Transverse colon (tissue), 4 donors: Measurements from ENCODE around the gene CSH1. TPM values are rescaled to one million over a fixed set of nuclear protein-coding genes. Genes with fewer than 3 reads are reported as not detected.
"Not testable (repeated sequence)": the region's sequence is repeated elsewhere in the genome, so short reads cannot be mapped to it uniquely, and the experiment has no call there.

ENCODE experiments used
- DNase-seq: peaks from one replicate; pipeline ENCODE4 v3.0.0-alpha.2; 2019
- H3K27ac ChIP-seq, 4 donors: fragments of 200-600 bp; sonication (generic); 2 replicates each; pipeline ENCODE4 v1.5.1; 2016 to 2018; ENCODE audit warnings: inconsistent platforms in 4 of 4
- H3K27me3 ChIP-seq: fragments of 200-600 bp; sonication (generic); 2 replicates; pipeline ENCODE4 v1.5.1; 2017; ENCODE audit warnings: inconsistent platforms
- H3K36me3 ChIP-seq, 4 donors: fragments of 200-600 bp; sonication (generic); 2 replicates each; pipeline ENCODE4 v1.5.1; 2017 to 2019; ENCODE audit warnings: inconsistent platforms in 4 of 4
- H3K4me1 ChIP-seq, 4 donors: fragments of 200-600 bp; sonication (generic); 2 replicates each; pipeline ENCODE4 v1.5.1; 2017 to 2020; ENCODE audit warnings: inconsistent platforms in 4 of 4
- H3K4me3 ChIP-seq, 4 donors: fragments of 200-600 bp; sonication (generic); 1 replicate in 1 of 4; 2 replicates in 3 of 4; pipeline versions ENCODE4 v1.5.1 to v1.6.1; 2017 to 2019; ENCODE audit warnings: inconsistent platforms in 4 of 4
- H3K9me3 ChIP-seq, 2 donors: fragments of 200-600 bp; sonication (generic); 2 replicates each; pipeline ENCODE4 v1.5.1; 2017 to 2019; ENCODE audit warnings: inconsistent platforms in 2 of 2
- EP300 ChIP-seq: sonication (generic); formaldehyde crosslinking; IDR thresholded peaks from one replicate; pipeline ENCODE4 v1.6.1; 2017; ENCODE audit warnings: antibody characterized with exemption, low read depth
- POLR2A ChIP-seq: fragments of 450-650 bp; IDR thresholded peaks from one replicate; pipeline ENCODE4 v1.6.1; 2016; ENCODE audit warnings: antibody characterized with exemption, mild to moderate bottlenecking, moderate library complexity
- POLR2AphosphoS5 ChIP-seq, 3 donors: sonication (generic); formaldehyde crosslinking; IDR thresholded peaks; one replicate each; pipeline ENCODE4 v1.6.1; 2016; ENCODE audit warnings: antibody characterized with exemption in 3 of 3
- WGBS, 2 donors: methylation state at CpG; one replicate each; pipeline ENCODE4 v1.1.5; 2018; ENCODE audit warnings: low coverage in 1 of 2; 5-methylcytosine and 5-hydroxymethylcytosine counted together
- in situ Hi-C, 4 donors: fragments of 200-750 bp; cut with MboI; loops; one replicate each; pipeline versions ENCODE4 v1.15.0 to v1.15.1; 2017; ENCODE audit warnings: low sequenced_read_pairs in 3 of 4, low pct_ligation_motif_present in 1 of 4, low pct_unique_long_range_greater_than_20kb in 1 of 4
- intact Hi-C: fragments of 100-400 bp; cut with DNase I; formaldehyde crosslinking; loops from one replicate; pipeline ENCODE4 v1.15.1; 2023; ENCODE audit warnings: low total_unique reads
- total RNA-seq, 4 donors: library from RNA; depleted of rRNA; stranded (reverse); fragments of >200 nt; gene quantifications; one replicate each; pipeline ENCODE4 v1.1.0, GENCODE V29; 2016
- TF ChIP-seq, protein P1 (sequence below), 5 experiments: fragments of 200-600 bp in 3 of 5; fragments of 450-650 bp in 2 of 5; sonication (generic) in 3 of 5; IDR thresholded peaks; 1 replicate in 2 of 5; 2 replicates in 3 of 5; pipeline ENCODE4 v1.5.1; 2016 to 2017; ENCODE audit warnings: antibody characterized with exemption in 5 of 5, inconsistent platforms in 3 of 5, mild to moderate bottlenecking in 2 of 5, moderate library complexity in 1 of 5

Gene CSH1
- total RNA-seq: not detected

DNA sequence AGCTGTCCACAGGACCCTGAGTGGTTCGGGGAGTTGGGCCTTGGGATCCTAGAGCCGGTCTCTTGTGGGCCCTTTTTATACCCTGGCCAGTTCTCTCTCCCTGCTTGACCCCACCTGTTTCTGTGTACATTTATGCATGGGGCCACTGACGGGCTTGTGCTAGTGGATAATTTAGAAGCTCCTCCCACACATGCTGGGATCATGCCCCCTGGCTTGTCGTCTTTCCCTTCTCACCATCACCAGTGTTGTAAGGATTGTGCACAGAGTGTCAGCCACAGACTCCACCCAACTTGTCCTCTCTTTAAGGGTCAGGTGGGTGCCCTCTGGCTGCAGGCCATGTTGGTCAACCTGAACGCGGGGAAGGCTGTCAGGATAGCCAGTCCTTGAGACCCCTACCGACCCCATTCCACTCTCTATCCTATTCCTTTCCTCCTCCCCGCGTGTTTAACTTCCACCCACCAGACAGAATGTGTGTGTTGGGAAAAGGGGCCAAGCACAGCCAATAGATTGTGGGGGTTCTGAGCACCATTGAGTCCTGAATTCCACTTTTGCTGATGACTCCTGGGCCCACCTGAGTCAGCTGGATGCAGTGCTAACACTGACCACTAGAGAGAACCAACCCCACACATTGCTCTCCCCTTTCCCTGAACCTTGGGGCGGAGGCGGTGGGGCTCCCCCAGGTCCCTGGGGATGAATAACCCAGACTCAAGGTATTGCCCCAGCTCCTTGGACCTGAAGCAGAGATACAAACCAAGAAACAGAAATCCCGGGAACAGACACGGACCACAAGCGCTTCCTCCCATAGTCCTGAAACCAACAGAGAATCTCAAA, at the start of gene CSH1:
TSS of gene CSH1 (minus strand) at position 51 of the 831 bp plus-strand sequence. CDS start 63 bp downstream, outside the sequence.
- 91% methylated on average over 10 of the region's 14 CpGs; no CpG with 5 or more reads in 1 of the 2 donors for WGBS, 2 donors
- intact Hi-C loops, H3K36me3 ChIP-seq, DNase-seq, in situ Hi-C loops, H3K4me1 ChIP-seq, H3K27ac ChIP-seq, H3K4me3 ChIP-seq, H3K27me3 ChIP-seq, H3K9me3 ChIP-seq: not testable (repeated sequence)

DNA sequence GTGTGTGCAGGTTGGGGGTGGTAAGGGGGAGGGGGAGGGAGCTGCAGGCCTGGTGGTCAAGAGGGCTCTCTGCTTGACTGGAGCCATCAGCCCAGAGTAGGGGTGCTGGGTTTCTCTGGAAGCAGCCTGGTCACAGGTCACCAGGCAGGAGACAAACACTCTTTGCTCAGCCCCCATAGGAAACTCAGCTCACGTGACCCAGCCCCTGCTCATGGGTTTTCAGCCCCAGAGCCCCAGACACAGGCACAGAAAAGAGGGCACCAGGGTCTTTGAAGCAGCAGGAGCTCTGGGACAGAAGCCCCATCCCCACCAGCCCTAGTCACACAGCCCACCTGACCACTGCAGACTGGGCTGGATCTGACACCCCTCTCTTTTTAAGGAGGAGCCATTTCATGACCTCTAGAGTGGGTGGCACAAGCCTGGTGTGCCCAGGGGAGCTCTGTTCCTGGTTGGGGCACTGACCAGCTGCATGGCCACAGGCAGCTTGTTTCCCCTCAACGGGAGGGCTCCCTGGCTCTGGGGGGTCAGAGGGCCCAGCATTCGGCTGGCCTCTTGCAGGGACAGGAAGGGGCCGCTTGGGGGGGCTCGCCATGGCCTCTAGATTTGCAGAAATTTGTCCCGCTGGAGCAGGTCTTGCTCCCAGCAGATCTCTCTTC, 49.5 kb upstream of the CSH1 start:
- no peak overlapping the region for H3K27ac ChIP-seq
- peaks cover 0 to 8% (median 0%) of the 10 kb centered on the region in 4 donors for H3K4me1 ChIP-seq
- in situ Hi-C loops: no loop called here
- no peaks in the 10 kb centered on the region for H3K9me3 ChIP-seq
- TF ChIP-seq EP300: no peak
- TF ChIP-seq, protein P1, sequence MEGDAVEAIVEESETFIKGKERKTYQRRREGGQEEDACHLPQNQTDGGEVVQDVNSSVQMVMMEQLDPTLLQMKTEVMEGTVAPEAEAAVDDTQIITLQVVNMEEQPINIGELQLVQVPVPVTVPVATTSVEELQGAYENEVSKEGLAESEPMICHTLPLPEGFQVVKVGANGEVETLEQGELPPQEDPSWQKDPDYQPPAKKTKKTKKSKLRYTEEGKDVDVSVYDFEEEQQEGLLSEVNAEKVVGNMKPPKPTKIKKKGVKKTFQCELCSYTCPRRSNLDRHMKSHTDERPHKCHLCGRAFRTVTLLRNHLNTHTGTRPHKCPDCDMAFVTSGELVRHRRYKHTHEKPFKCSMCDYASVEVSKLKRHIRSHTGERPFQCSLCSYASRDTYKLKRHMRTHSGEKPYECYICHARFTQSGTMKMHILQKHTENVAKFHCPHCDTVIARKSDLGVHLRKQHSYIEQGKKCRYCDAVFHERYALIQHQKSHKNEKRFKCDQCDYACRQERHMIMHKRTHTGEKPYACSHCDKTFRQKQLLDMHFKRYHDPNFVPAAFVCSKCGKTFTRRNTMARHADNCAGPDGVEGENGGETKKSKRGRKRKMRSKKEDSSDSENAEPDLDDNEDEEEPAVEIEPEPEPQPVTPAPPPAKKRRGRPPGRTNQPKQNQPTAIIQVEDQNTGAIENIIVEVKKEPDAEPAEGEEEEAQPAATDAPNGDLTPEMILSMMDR (IDR thresholded peaks at IDR 0.05): no peak
- TF ChIP-seq POLR2AphosphoS5 (IDR thresholded peaks at IDR 0.05): no peak
- no peak for TF ChIP-seq POLR2A
- intact Hi-C loops: no loop called here
- no peaks in the 10 kb centered on the region for H3K36me3 ChIP-seq
- H3K4me3 ChIP-seq: no peak overlapping the region
- DNase-seq: no peak
- no peaks in the 10 kb centered on the region for H3K27me3 ChIP-seq
- WGBS, 2 donors: 71 to 100% methylated on average over 1 to 6 of the region's 6 CpGs

DNA sequence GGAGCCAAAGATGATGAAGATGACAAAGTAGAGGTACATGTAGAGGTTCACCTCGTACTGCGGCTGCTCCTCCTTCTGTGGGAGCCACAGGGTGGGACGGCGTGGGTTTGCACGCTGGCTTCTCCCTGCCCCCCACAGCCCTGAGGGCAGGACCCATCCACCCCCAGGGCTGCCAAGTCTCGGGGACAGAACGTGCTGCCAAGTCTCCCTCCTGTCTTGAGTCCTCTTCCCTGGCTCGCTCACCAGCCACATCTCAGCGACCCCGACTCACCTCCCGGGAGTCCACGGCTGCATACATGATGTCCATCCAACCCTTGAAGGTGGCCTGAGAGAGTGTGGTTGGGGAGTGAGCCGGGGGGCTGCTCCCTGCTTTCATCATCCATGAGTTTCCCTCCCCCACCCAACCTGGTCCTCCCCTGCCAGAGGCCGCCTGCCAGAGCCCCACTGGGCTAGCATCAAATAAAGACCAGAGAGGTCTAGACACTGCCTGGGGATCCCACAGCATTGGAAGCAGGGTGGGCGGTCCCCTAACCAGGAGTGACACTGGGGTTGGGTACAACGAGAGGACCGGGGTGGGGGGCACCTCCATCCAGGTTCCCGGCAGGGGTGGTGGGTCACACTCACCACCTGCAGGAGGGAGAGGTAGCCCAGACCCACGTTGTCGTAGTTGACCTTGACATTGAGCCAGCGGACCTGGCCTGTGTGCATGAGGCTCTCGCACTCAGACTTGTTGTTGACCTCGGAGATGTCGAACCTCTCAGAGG, 48.5 kb upstream of the CSH1 start:
- Histone ChIP-seq H3K27me3 (no peaks in the 10 kb centered on the region), H3K36me3 (no peaks in the 10 kb centered on the region), H3K9me3 (no peaks in the 10 kb centered on the region), H3K27ac (no peak overlapping the region), H3K4me3 (no peak overlapping the region), H3K4me1 (peaks cover 0 to 8% (median 0%) of the 10 kb centered on the region in 4 donors)
- WGBS, 2 donors: 80 to 84% methylated on average over 5 to 23 of the region's 24 CpGs
- in situ Hi-C loops: no loop called here
- intact Hi-C loops: no loop called here
- DNase-seq: no peak
- no peak for TF ChIP-seq EP300
- TF ChIP-seq POLR2AphosphoS5 (IDR thresholded peaks at IDR 0.05): no peak
- TF ChIP-seq POLR2A: no peak
- TF ChIP-seq, protein P1 (IDR thresholded peaks at IDR 0.05): no peak

DNA sequence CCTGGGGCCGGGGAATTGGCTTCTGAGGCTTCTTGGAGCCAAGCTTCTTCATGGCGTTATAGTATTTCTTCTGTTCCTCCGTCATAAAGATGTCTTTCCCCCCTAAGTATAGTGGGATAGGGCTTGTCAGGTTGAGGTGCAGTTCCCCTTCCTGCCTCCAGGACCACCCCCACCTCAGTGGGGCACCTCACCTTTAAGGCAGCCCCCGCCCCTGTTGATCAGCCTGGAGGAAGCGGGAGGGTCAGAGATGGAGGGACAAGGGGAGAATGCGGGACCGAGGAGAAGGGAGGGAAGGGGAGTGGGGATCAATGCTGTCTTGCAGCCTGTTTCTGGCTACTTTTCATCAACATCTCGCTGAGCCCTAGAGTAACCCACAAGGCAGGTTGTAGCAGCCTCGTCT, 47.4 kb upstream of the CSH1 start:
- DNase-seq: no peak
- TF ChIP-seq POLR2AphosphoS5 (IDR thresholded peaks at IDR 0.05): no peak
- no peak for TF ChIP-seq EP300
- TF ChIP-seq, protein P1 (IDR thresholded peaks at IDR 0.05): no peak
- no peak for TF ChIP-seq POLR2A
- WGBS, 2 donors: 81 to 90% methylated on average over 4 to 9 of the region's 9 CpGs
- H3K27ac ChIP-seq: no peak overlapping the region
- H3K4me3 ChIP-seq: no peak overlapping the region
- H3K4me1 ChIP-seq: peaks cover 0 to 8% (median 0%) of the 10 kb centered on the region in 4 donors
- H3K27me3 ChIP-seq: no peaks in the 10 kb centered on the region
- H3K36me3 ChIP-seq: no peaks in the 10 kb centered on the region
- in situ Hi-C loops (no loop called here), intact Hi-C loops (no loop called here)
- no peaks in the 10 kb centered on the region for H3K9me3 ChIP-seq
